K562 (cell line): ENCODE data around the gene FRMD1. TPM values are rescaled to one million over a fixed set of nuclear protein-coding genes. Genes with fewer than 3 reads are reported as not detected.

ENCODE experiments used
- ATAC-seq: fragments of 200-7000 bp; cut with Tn5 transposase; 3 replicates; pipeline ENCODE4 v1.9.1; 2020; ENCODE audit warnings: moderate library complexity
- BruUV-seq: library from RNA; stranded (reverse); fragments of 400-500 nt; replicated peaks from 2 replicates; lab custom pipeline; 2021; lab: Mats Ljungman, UMichigan
- CTCF ChIA-PET: fragments of 300-600 bp; formaldehyde crosslinking; extraction: SDS; loops from one replicate; lab custom pipeline; 2021; ENCODE audit warnings: low intra/inter-chr PET ratio; lab: Yijun Ruan, JAX
- POLR2A ChIA-PET: fragments of 300-600, 350-650 bp; sonication (Branson Sonifier 250); formaldehyde crosslinking; extraction: SDS; loops from one replicate; lab custom pipeline; 2021; ENCODE audit warnings: antibody characterized with exemption, inconsistent platforms; lab: Yijun Ruan, JAX
- DNase-seq, 4 experiments: peaks; one replicate each; pipeline versions ENCODE4 v3.0.0 to v3.0.0-alpha.2; 2011 to 2018; ENCODE audit warnings: low spot score in 3 of 4, mixed read lengths in 3 of 4; ENCODE audit errors: extremely low read depth in 1 of 4
- FAIRE-seq: peaks from 2 replicates; lab custom pipeline; 2011; peaks lifted over from hg19 to GRCh38; lab: Jason Lieb, UNC
- H2AFZ ChIP-seq: 2 replicates; pipeline ENCODE4 v1.6.0; 2011; ENCODE audit warnings: low read depth, low read length, control low read depth, inconsistent platforms
- H3K27ac ChIP-seq: fragments of 200-600 bp; 3 replicates; pipeline ENCODE4 v1.8.0; 2011; ENCODE audit warnings: low read depth, mild to moderate bottlenecking, control low read depth, inconsistent platforms, low read length, moderate library complexity, mixed read lengths; ENCODE audit errors: extremely low read depth
- H3K27me3 ChIP-seq, 2 experiments: fragments of 300-600 bp in 1 of 2; 2 replicates in 1 of 2; 3 replicates in 1 of 2; pipeline versions ENCODE4 v1.6.0 to v1.8.0; 2011; ENCODE audit warnings: inconsistent platforms in 2 of 2, low read length in 2 of 2, mild to moderate bottlenecking in 1 of 2, mixed read lengths in 1 of 2, moderate library complexity in 1 of 2; ENCODE audit not compliant: control insufficient read depth in 2 of 2, insufficient read depth in 2 of 2
- H3K36me3 ChIP-seq: fragments of 300-600 bp; 3 replicates; pipeline ENCODE4 v1.8.0; 2011; ENCODE audit warnings: mild to moderate bottlenecking, low read length, inconsistent platforms; ENCODE audit not compliant: control insufficient read depth, insufficient read depth
- H3K4me1 ChIP-seq, 2 experiments: fragments of 200-600 bp in 1 of 2; replicated peaks in 1 of 2; 2 replicates in 1 of 2; 3 replicates in 1 of 2; pipeline versions ENCODE4 v1.5.1 to v1.8.0; 2011; ENCODE audit warnings: inconsistent platforms in 2 of 2, low read length in 2 of 2, mild to moderate bottlenecking in 1 of 2, mixed read lengths in 1 of 2, moderate library complexity in 1 of 2; ENCODE audit not compliant: control insufficient read depth in 2 of 2, insufficient read depth in 2 of 2
- H3K4me2 ChIP-seq: 2 replicates; pipeline ENCODE4 v1.6.1; 2011; ENCODE audit warnings: low read length, control low read depth, inconsistent platforms, mixed read lengths; ENCODE audit not compliant: insufficient read depth
- H3K4me3 ChIP-seq: fragments of 200-600 bp; sonication (generic), shearing (Covaris generic); 2 replicates; pipeline ENCODE4 v1.5.1; 2016; ENCODE audit warnings: control low read depth, inconsistent platforms
- H3K79me2 ChIP-seq: fragments of 200-600 bp; 3 replicates; pipeline ENCODE4 v1.8.0; 2011; ENCODE audit warnings: low read length, inconsistent platforms; ENCODE audit not compliant: control insufficient read depth, insufficient read depth
- H3K9ac ChIP-seq, 2 experiments: 2 replicates each; pipeline versions ENCODE4 v1.6.0 to v1.6.1; 2011; ENCODE audit warnings: low read depth in 2 of 2, low read length in 2 of 2, control low read depth in 1 of 2, inconsistent platforms in 1 of 2, mild to moderate bottlenecking in 1 of 2, mixed read lengths in 1 of 2; ENCODE audit not compliant: insufficient read depth in 1 of 2
- H3K9me1 ChIP-seq: one replicate; pipeline ENCODE4 v1.6.0; 2011; ENCODE audit warnings: inconsistent platforms, mild to moderate bottlenecking, low read length, moderate library complexity; ENCODE audit not compliant: control insufficient read depth, insufficient read depth
- H3K9me3 ChIP-seq: replicated peaks from 2 replicates; pipeline ENCODE4 v1.5.1; 2011; ENCODE audit warnings: low read depth, low read length, inconsistent platforms; ENCODE audit not compliant: control insufficient read depth, insufficient read depth
- H4K20me1 ChIP-seq: replicated peaks from 2 replicates; pipeline ENCODE4 v1.6.1; 2011; ENCODE audit warnings: low read length, inconsistent platforms, mixed read lengths; ENCODE audit not compliant: control insufficient read depth, insufficient read depth
- CREB1 ChIP-seq, 2 experiments: sonication (generic) in 1 of 2; formaldehyde crosslinking in 1 of 2; IDR thresholded peaks; 2 replicates each; pipeline versions ENCODE4 v1.6.1 to v1.8.0; 2012 to 2022; ENCODE audit warnings: inconsistent platforms in 1 of 2, mild to moderate bottlenecking in 1 of 2, missing genetic modification reagents in 1 of 2, moderate library complexity in 1 of 2
- FOXA1 ChIP-seq: fragments of 450-650 bp; IDR thresholded peaks from 2 replicates; pipeline ENCODE4 v1.6.1; 2016; ENCODE audit warnings: mild to moderate bottlenecking, borderline replicate concordance
- MNT ChIP-seq, 2 experiments: fragments of 450-650 bp; conservative IDR thresholded peaks; 2 replicates each; pipeline ENCODE4 v1.6.1; 2017; ENCODE audit warnings: mild to moderate bottlenecking in 2 of 2, moderate library complexity in 2 of 2
- NUFIP1 ChIP-seq: fragments of 450-650 bp; IDR thresholded peaks from 2 replicates; pipeline ENCODE4 v1.6.1; 2018; ENCODE audit not compliant: partially characterized antibody
- PURB ChIP-seq: sonication (generic); formaldehyde crosslinking; IDR thresholded peaks from 2 replicates; pipeline ENCODE4 v1.9.0; 2021; ENCODE audit warnings: low read depth, mild to moderate bottlenecking, missing genetic modification reagents
- SNAPC5 ChIP-seq: fragments of 250-450 bp; sonication (Bioruptor Pico); IDR thresholded peaks from 2 replicates; pipeline ENCODE4 v1.8.0; 2021; ENCODE audit warnings: moderate library complexity, mild to moderate bottlenecking, inconsistent platforms
- ZBTB43 ChIP-seq: sonication (generic); formaldehyde crosslinking; IDR thresholded peaks from 2 replicates; pipeline ENCODE4 v1.8.0; 2023; ENCODE audit warnings: mild to moderate bottlenecking, missing genetic modification reagents
- ZBTB7A ChIP-seq: IDR thresholded peaks from 2 replicates; pipeline ENCODE4 v1.6.1; 2011; ENCODE audit warnings: low read depth, mild to moderate bottlenecking, low read length, moderate library complexity, borderline replicate concordance; ENCODE audit not compliant: control insufficient read depth
- ZKSCAN3 ChIP-seq: fragments of 250-450 bp; sonication (Bioruptor Pico); IDR thresholded peaks from 2 replicates; pipeline ENCODE4 v1.4.0; 2020
- ZNF12 ChIP-seq: sonication (generic); formaldehyde crosslinking; IDR thresholded peaks from 2 replicates; pipeline ENCODE4 v1.4.0; 2020; ENCODE audit warnings: mild to moderate bottlenecking, missing genetic modification reagents
- ZNF197 ChIP-seq: fragments of 200-800 bp; sonication (Bioruptor generic); IDR thresholded peaks from 2 replicates; pipeline ENCODE4 v1.6.1; 2016; ENCODE audit warnings: low read depth, missing genetic modification characterization, missing compliant biosample characterization
- ZNF512 ChIP-seq: IDR thresholded peaks from 2 replicates; pipeline ENCODE4 v1.6.1; 2016; ENCODE audit warnings: missing genetic modification characterization, missing compliant biosample characterization
- ZNF655 ChIP-seq: fragments of 250-450 bp; sonication (Bioruptor Pico); IDR thresholded peaks from 2 replicates; pipeline ENCODE4 v1.5.0; 2021
- ZNF717 ChIP-seq: fragments of 250-450 bp; sonication (Bioruptor Pico); IDR thresholded peaks from 2 replicates; pipeline ENCODE4 v1.5.0; 2021
- WGBS: fragments of 100-300 bp; shearing (Covaris generic); methylation state at CpG from one replicate; pipeline ENCODE4 v1.1.6; 2016; ENCODE audit warnings: low coverage, mixed read lengths; ENCODE audit not compliant: insufficient coverage; ENCODE audit errors: missing lambda C conversion rate; 5-methylcytosine and 5-hydroxymethylcytosine counted together
- in situ Hi-C: fragments of 300-500 bp; cut with MboI; formaldehyde crosslinking; loops from 4 replicates; pipeline ENCODE4 v1.15.0; 2018; ENCODE audit warnings: inconsistent platforms, mixed read lengths
- intact Hi-C: fragments of 100-400 bp; cut with micrococcal nuclease; formaldehyde crosslinking; loops from 2 replicates; pipeline ENCODE4 v1.14.2; 2022
- polyA plus RNA-seq, 8 experiments: library from polyadenylated mRNA; depleted of rRNA in 4 of 8; stranded (reverse) in 5 of 8; unstranded in 3 of 8; fragments of >200 nt; fragmentation: Nextera tagmentation in 2 of 8; fragmentation: Illumina TruSeq in 1 of 8; extraction: Ambion mirVana in 2 of 8; extraction: Trizol in 1 of 8; gene quantifications; 2 replicates each; pipeline versions ENCODE4 v1.2.1 to v1.2.3, GENCODE V29; 2011 to 2014; ENCODE audit warnings: inconsistent platforms in 1 of 8, missing spikeins in 1 of 8
- total RNA-seq, 7 experiments: library from RNA; depleted of rRNA in 6 of 7; stranded (reverse); fragments of >200 nt in 6 of 7; fragmentation: Illumina TruSeq in 2 of 7; extraction: Trizol in 2 of 7; gene quantifications; 2 replicates each; pipeline versions ENCODE4 v1.2.1 to v1.2.3, GENCODE V29; 2011 to 2021; ENCODE audit warnings: low replicate concordance in 1 of 7

FRMD1 gene
- total and polyA plus RNA-seq, 9 of the 15 experiments (the other 6 are each of a cell fraction or from before 2014, with no cell fraction given), result 0.01 to 0.04 (median 0.01) TPM; not detected in 6

- TF ChIP-seq ZKSCAN3 (CRISPR knock-in tag), result no peak
Measured at GRCh38 chr6:168048724-168049025, 30.3 kb downstream of the FRMD1 start (continued).

GRCh38 chr6:168047841-168048723 is 30.9 kb downstream of the FRMD1 start:
- Histone ChIP-seq H2AFZ (no peak overlapping the region), H3K4me3 (no peak overlapping the region), H3K27me3 (peaks cover 40 to 93% of the 10 kb centered on the region in 2 experiments; a peak in 4 of 5 replicates), H3K36me3 (no peaks in the 10 kb centered on the region), H3K4me1 (peaks cover 0 to 33% of the 10 kb centered on the region in 2 experiments; a peak in 1 of 5 replicates), H3K9ac (no peak overlapping the region), H3K79me2 (no peaks in the 10 kb centered on the region), H3K9me1 (no peaks in the 10 kb centered on the region), H3K4me2 (no peak overlapping the region), H3K27ac (no peak overlapping the region), H3K9me3 (no peaks in the 10 kb centered on the region), H4K20me1 (peaks cover 12% of the 10 kb centered on the region; the same call in 1 of the 2 replicates)
- ATAC-seq (no peak), FAIRE-seq (no peak), DNase-seq (no peak)
- in situ Hi-C loops, result no loop called here
- POLR2A ChIA-PET, result no interaction called here
- 5% methylated on average over 30 of the region's 31 CpGs for WGBS
- BruUV-seq, result no TSS peak
- CTCF ChIA-PET, result no interaction called here
- intact Hi-C loops, result no loop called here
- TF ChIP-seq ZNF197 (CRISPR knock-in tag) (no peak), ZBTB43 (CRISPR knock-in tag) (no peak), ZNF655 (CRISPR knock-in tag) (no peak), FOXA1 (no peak), ZNF717 (no peak), NUFIP1 (no peak), CREB1 (IDR thresholded peaks at IDR 0.05) (no peak), CREB1 (CRISPR knock-in tag; IDR thresholded peaks at IDR 0.05) (no peak), SNAPC5 (CRISPR knock-in tag) (no peak), ZNF512 (tag) (no peak), PURB (CRISPR knock-in tag) (no peak), ZBTB7A (no peak), MNT (conservative IDR thresholded peaks at IDR 0.05) (no peak), ZNF12 (CRISPR knock-in tag) (no peak)
